HG03139 (cell line): ENCODE results near the gene SAXO2.
"Not testable (repeated sequence)": the region's sequence is repeated elsewhere in the genome, so short reads cannot be mapped to it uniquely, and the experiment has no call there.

Experiments used
- ATAC-seq: cut with Tn5 transposase; IDR thresholded peaks from one replicate; pipeline ENCODE4 v1.9.1; 2021; ENCODE audit not compliant: unreplicated experiment

Gene SAXO2

DNA sequence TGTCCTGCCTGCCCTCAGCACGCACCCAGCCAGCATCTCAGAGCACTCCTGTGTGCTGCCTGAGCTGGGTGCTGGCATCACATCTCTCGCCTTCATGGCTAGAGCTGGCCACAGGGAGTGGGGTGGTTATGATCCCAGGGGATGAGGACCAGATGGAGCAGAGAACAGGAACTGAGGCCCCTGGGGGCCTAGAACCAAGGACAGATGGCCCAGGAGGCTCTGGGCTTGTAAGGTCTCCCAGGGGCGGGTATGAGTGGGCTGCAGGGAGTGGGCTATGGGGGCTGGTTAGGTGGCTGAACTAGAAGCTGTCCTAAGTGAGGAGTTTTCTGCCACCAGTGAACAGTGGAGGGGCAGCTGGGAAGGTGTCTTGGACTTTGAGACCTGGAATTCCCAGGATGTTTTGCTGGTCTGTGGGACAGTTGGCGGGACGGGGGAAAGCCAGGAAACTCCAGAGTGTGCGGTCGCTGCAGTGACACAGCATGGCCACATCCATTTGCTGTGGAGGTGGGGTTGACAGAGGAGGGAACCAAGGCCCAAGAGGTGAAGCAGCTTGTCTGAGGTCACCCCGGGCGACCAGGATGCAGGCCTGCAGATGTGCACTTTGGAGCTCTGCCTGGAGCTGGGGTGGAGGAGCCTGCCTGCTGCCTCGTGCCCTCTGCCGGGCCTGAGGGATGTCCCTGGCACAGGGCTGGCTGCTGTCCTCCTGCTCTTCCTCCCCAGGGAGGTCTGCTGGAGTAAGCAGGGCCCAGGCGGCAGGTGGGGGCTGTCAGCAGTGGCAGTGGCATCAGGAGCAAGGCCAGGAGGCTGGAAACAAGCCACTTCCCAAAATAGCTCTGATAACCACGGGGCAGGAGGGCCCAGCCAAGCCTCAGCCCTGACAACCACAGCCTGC lies 70.3 kb downstream of the SAXO2 start:
- ATAC-seq: not testable (repeated sequence)

- ATAC-seq: not testable (repeated sequence)
These were observed 71.3 kb downstream of the SAXO2 start for GRCh38 chr15:82333603-82334553.
